DOHH2 (cell line): ENCODE results near the gene TCEAL5.

ENCODE experiments used
- EZH2phosphoT487 ChIP-seq: fragments of 200-600 bp; sonication (generic); IDR thresholded peaks from 2 replicates; pipeline ENCODE4 v1.6.1; 2017; ENCODE audit warnings: borderline replicate concordance, mild to moderate bottlenecking, antibody characterized with exemption, low read length, moderate library complexity, mixed read lengths
- TF ChIP-seq, protein P1 (sequence below): fragments of 200-600 bp; sonication (generic); IDR thresholded peaks from one replicate; pipeline ENCODE4 v1.5.1; 2014; ENCODE audit warnings: antibody characterized with exemption, mild to moderate bottlenecking, low read depth, low read length; ENCODE audit not compliant: poor library complexity, severe bottlenecking

DNA sequence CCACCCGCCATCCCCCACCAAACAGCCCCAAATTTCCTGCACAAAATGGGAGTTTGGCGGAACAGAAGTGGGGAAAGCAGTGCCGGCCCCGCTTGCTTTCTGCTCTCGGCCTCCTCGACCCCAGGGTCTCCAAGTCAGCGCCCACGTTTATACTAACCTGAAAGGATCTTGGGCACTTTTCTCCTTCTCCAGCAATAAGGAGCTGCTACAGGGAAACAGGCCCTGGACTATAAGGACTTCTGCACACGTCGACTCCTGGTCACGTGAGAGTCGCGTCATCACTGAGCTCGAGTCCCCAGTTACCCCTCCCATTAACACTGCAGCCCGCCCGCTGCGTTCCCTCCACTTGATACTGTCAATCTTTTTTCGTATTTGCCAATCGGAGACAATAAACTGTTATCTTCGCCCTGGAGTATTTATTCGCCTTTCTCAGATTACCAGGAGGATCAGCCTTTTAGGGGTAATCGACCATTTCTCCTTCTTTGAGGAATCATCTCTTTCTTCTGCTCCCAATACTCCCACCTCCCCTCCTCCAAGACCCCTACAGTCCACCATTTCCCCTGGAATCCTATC lies 21.5 kb downstream of the TCEAL5 start, which contains the start of gene TCEAL8:
- TF ChIP-seq, protein P1, sequence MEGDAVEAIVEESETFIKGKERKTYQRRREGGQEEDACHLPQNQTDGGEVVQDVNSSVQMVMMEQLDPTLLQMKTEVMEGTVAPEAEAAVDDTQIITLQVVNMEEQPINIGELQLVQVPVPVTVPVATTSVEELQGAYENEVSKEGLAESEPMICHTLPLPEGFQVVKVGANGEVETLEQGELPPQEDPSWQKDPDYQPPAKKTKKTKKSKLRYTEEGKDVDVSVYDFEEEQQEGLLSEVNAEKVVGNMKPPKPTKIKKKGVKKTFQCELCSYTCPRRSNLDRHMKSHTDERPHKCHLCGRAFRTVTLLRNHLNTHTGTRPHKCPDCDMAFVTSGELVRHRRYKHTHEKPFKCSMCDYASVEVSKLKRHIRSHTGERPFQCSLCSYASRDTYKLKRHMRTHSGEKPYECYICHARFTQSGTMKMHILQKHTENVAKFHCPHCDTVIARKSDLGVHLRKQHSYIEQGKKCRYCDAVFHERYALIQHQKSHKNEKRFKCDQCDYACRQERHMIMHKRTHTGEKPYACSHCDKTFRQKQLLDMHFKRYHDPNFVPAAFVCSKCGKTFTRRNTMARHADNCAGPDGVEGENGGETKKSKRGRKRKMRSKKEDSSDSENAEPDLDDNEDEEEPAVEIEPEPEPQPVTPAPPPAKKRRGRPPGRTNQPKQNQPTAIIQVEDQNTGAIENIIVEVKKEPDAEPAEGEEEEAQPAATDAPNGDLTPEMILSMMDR = no peak
- no peak for TF ChIP-seq EZH2phosphoT487
